Uterus (tissue), 4 donors: ENCODE measurements around the gene VEGFD. TPM values are rescaled to one million over a fixed set of nuclear protein-coding genes. Genes with fewer than 3 reads are reported as not detected.
A peak's percentile ranks its signal among the peaks of the same experiment; 100 is the strongest.

Source experiments
- DNase-seq, 2 donors: peaks; one replicate each; pipeline ENCODE4 v3.0.0-alpha.2; 2019 to 2020
- H3K27ac ChIP-seq, 2 donors: fragments of 200-600 bp; sonication (generic); 1 replicate in 1 of 2; 2 replicates in 1 of 2; pipeline ENCODE4 v1.5.1; 2016 to 2018
- H3K27me3 ChIP-seq, 2 donors: fragments of 200-600 bp; sonication (generic); one replicate each; pipeline ENCODE4 v1.5.1; 2018 to 2019; ENCODE audit warnings: control low read depth in 1 of 2
- H3K36me3 ChIP-seq, 2 donors: fragments of 200-600 bp; sonication (generic); one replicate each; pipeline ENCODE4 v1.5.1; 2019; ENCODE audit warnings: control low read depth in 1 of 2
- H3K4me1 ChIP-seq, 2 donors: fragments of 200-600 bp; sonication (generic); one replicate each; pipeline ENCODE4 v1.5.1; 2018 to 2019; ENCODE audit warnings: control low read depth in 1 of 2
- H3K4me3 ChIP-seq, 2 donors: fragments of 200-600 bp; sonication (generic); 1 replicate in 1 of 2; 2 replicates in 1 of 2; pipeline ENCODE4 v1.5.1; 2018 to 2019; ENCODE audit warnings: mild to moderate bottlenecking in 1 of 2
- H3K9me3 ChIP-seq, 2 donors: fragments of 200-600 bp; sonication (generic); one replicate each; pipeline ENCODE4 v1.5.1; 2019; ENCODE audit warnings: control low read depth in 1 of 2
- CTCF ChIP-seq, 4 experiments: fragments of 200-600 bp in 2 of 4; fragments of 450-650 bp in 2 of 4; sonication (generic) in 2 of 4; IDR thresholded peaks; one replicate each; pipeline ENCODE4 v1.5.1; 2016 to 2019; ENCODE audit warnings: antibody characterized with exemption in 4 of 4, mild to moderate bottlenecking in 2 of 4, moderate library complexity in 1 of 4
- POLR2A ChIP-seq, 2 donors: fragments of 450-650 bp; IDR thresholded peaks; one replicate each; pipeline ENCODE4 v1.6.1; 2016; ENCODE audit warnings: antibody characterized with exemption in 2 of 2, mild to moderate bottlenecking in 1 of 2, moderate library complexity in 1 of 2
- intact Hi-C: fragments of 100-400 bp; cut with DNase I; formaldehyde crosslinking; loops from one replicate; pipeline ENCODE4 v1.15.1; 2023; ENCODE audit warnings: low total_unique reads
- total RNA-seq, 4 donors: library from RNA; depleted of rRNA in 3 of 4; stranded (reverse); fragments of >200 nt in 3 of 4; gene quantifications; one replicate each; pipeline versions ENCODE4 v1.1.0 to v1.2.4, GENCODE V29; 2014 to 2023
- donor health status: DM: yes; HTN: yes; CAD: no.

VEGFD gene
- total RNA-seq, 4 donors from 2014 or later, result 2.9 to 13.2 (median 6.2) TPM; not detected in 1

- TF ChIP-seq CTCF (IDR thresholded peaks at IDR 0.05) (no peak), POLR2A (IDR thresholded peaks at IDR 0.05) (no peak)
- H3K27me3 ChIP-seq, result no peaks in the 10 kb centered on the region
- peak overlapping the region in 1 of 2 donors; percentile 50 for H3K27ac ChIP-seq
- H3K9me3 ChIP-seq, result no peaks in the 10 kb centered on the region
- no peaks in the 10 kb centered on the region for H3K36me3 ChIP-seq
- no peak for DNase-seq
- intact Hi-C loops, result no loop called here
- peak overlapping the region; percentile 4 to 42 for H3K4me3 ChIP-seq
- H3K4me1 ChIP-seq, result no peaks in the 10 kb centered on the region
These were observed 48.2 kb downstream of the VEGFD start for GRCh38 chrX:15336023-15336413.

DNA sequence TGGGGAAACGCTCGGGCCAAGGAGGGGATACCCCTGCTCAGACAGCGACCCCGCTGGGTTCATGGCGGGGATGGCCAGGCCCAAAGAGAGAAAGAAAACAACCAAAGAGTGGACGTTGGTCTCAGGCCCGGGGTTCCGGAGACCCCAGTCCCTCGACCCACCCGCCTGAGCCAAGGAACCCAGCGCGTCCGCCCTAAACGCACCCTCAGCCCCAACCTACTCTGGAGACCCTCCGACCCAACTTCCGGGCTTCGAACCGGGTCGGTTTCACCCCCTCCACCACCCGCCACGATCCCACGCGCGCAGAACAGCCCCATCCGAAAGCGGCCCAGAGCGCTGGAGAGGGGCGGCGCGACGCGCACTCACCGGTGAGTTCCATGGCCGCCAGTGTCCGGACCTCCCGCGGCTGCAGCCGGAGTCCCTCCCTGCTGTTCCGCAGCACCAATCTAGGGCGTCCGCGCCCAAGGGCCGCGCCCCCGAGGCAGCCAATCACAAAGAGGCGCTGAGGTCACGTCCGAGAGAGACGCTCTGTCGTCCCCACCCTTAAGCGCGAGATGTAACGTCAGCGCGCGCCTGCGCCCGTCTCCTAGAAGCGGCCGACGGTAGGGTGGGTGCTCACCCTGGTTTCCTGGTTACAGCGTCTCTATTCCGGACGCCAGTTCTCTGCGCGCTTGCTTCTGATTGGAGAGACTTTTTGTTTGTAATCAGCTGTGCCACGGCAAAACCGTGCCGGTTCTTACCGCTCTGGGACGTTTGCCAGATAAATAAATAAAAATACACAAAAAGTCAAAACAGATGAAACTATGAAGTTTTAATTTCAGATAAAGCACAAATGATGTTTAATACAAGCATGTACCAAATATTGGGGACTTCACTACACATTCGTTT lies 48.8 kb downstream of the VEGFD start, which contains the start of gene PIGA:
PIGA (minus strand) TSS at position 389 of the 888 bp plus-strand sequence. CDS start 3,593 bp downstream, outside the sequence.
- Histone ChIP-seq H3K9me3 (no peaks in the 10 kb centered on the region), H3K27me3 (no peaks in the 10 kb centered on the region), H3K36me3 (no peaks in the 10 kb centered on the region), H3K4me3 (peak within 1 kb of the TSS; percentile 48 to 71), H3K27ac (peak within 1 kb of the TSS; percentile 37 to 89), H3K4me1 (no peaks in the 10 kb centered on the region)
- TF ChIP-seq POLR2A (IDR thresholded peaks at IDR 0.05) (peak; percentile 86 to 93), CTCF (IDR thresholded peaks at IDR 0.05) (peak in 1 of 4 experiments; percentile 14)
- peak; percentile 92 to 95 for DNase-seq
- intact Hi-C loops, result no loop called here

GRCh38 chrX:15334561-15334960 lies 49.7 kb downstream of the VEGFD start:
- peak overlapping the region; percentile 37 to 89 for H3K27ac ChIP-seq
- intact Hi-C loops, result no loop called here
- TF ChIP-seq CTCF (IDR thresholded peaks at IDR 0.05), result no peak
- TF ChIP-seq POLR2A (IDR thresholded peaks at IDR 0.05), result no peak
- H3K4me1 ChIP-seq, result no peaks in the 10 kb centered on the region
- no peak for DNase-seq
- no peaks in the 10 kb centered on the region for H3K27me3 ChIP-seq
- no peaks in the 10 kb centered on the region for H3K9me3 ChIP-seq
- no peaks in the 10 kb centered on the region for H3K36me3 ChIP-seq
- peak overlapping the region; percentile 48 to 71 for H3K4me3 ChIP-seq

DNA sequence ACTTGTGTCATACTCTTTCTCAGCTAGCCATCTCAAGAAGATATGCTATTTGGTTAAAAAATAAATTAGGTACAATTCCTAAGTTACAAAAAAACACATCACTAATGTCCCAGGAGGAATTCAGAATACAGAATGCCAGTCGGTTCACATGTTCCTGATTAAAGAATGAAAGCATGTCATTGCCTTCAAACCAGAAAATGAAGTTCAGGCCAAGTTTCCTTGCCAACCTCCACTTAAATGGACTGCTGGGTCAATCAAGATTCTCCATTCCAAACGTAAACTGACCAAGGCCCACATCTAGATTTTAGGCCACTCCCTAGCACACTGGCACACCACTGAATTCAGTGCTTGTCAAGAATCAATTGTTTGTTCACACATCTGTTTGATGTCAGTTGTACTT lies 55.4 kb downstream of the VEGFD start:
- DNase-seq, result no peak
- H3K4me3 ChIP-seq, result no peak overlapping the region
- no peaks in the 10 kb centered on the region for H3K36me3 ChIP-seq
- no peaks in the 10 kb centered on the region for H3K9me3 ChIP-seq
- no peak overlapping the region for H3K27ac ChIP-seq
- intact Hi-C loops, result no loop called here
- H3K27me3 ChIP-seq, result peaks cover 0 to 3% of the 10 kb centered on the region in 2 donors
- TF ChIP-seq CTCF (IDR thresholded peaks at IDR 0.05) (no peak), POLR2A (IDR thresholded peaks at IDR 0.05) (no peak)
- no peaks in the 10 kb centered on the region for H3K4me1 ChIP-seq

- Histone ChIP-seq H3K9me3 (no peaks in the 10 kb centered on the region), H3K27ac (no peak overlapping the region), H3K27me3 (peaks cover 0 to 3% of the 10 kb centered on the region in 2 donors), H3K36me3 (no peaks in the 10 kb centered on the region), H3K4me1 (no peaks in the 10 kb centered on the region), H3K4me3 (no peak overlapping the region)
- DNase-seq, result no peak
- TF ChIP-seq POLR2A (IDR thresholded peaks at IDR 0.05) (no peak), CTCF (IDR thresholded peaks at IDR 0.05) (no peak)
- intact Hi-C loops, result no loop called here
These were observed 56.1 kb downstream of the VEGFD start for GRCh38 chrX:15328131-15328530.
